Epithelial cell of esophagus (primary cell): ENCODE results near the gene ZNF552.
"Not testable (repeated sequence)": the region's sequence is repeated elsewhere in the genome, so short reads cannot be mapped to it uniquely, and the experiment has no call there.

ENCODE experiments used
- DNase-seq: peaks from one replicate; pipeline ENCODE4 v3.0.0; 2010; ENCODE audit warnings: low read depth
- H3K4me3 ChIP-seq: 2 replicates; pipeline ENCODE4 v1.5.1; 2011; ENCODE audit warnings: mild to moderate bottlenecking, low read length, control low read depth
- CTCF ChIP-seq: IDR thresholded peaks from 2 replicates; pipeline ENCODE4 v1.5.1; 2011; ENCODE audit warnings: low read depth, mild to moderate bottlenecking, low read length, control low read depth, inconsistent platforms; ENCODE audit not compliant: insufficient read depth; ENCODE audit errors: missing control alignments

The ZNF552 gene

DNA sequence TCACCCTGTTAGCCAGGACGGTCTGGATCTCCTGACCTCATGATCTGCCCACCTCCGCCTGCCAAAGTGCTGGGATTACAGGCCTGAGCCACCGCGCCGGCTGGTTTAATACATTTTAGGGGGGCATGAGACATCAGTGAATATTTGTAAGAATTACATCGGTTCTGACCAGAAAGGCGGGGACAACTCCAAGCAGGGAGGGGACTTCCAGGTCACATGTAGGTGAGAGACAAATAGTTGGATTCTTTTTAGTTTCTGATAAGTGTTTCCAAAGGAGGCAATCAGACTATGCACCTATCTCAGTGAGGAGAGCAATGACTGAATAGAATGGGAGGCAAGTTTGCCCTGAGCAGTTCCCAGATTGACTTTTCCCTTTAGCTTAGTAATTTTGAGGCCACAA is 3.7 kb upstream of the ZNF552 start:
- no peak for TF ChIP-seq CTCF
- H3K4me3 ChIP-seq, result no peak overlapping the region

GRCh38 chr19:57817976-57818375 is 3.3 kb upstream of the ZNF552 start:
- TF ChIP-seq CTCF, result no peak
- DNase-seq, result no peak
- H3K4me3 ChIP-seq, result no peak overlapping the region

More for the DNA sequence above, 3.7 kb upstream of the ZNF552 start:
- DNase-seq, result no peak

DNA sequence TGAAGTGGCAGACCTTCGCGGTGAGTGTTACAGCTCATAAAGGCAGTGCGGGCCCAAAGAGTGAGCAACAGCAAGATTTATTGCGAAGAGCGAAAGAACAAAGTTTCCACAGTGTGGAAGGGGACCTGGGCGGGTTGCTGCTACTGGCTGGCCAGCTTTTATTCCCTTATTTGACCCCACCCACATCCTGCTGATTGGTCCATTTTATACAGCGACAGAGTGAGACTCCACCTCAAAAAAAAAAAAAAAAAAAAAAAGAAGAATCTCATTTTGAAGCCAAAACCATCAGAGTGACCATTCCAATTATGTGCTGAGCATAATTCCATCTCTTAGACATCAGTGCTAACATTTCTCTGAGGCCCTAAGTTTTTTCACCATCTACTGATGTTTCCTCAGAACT is 1.9 kb upstream of the ZNF552 start:
- H3K4me3 ChIP-seq, result no peak overlapping the region
- DNase-seq, result no peak
- no peak for TF ChIP-seq CTCF

- peak overlapping the region; percentile 90 for H3K4me3 ChIP-seq
- no peak for TF ChIP-seq CTCF
These were observed 748 bp upstream of the ZNF552 start for GRCh38 chr19:57815247-57816075.

DNA sequence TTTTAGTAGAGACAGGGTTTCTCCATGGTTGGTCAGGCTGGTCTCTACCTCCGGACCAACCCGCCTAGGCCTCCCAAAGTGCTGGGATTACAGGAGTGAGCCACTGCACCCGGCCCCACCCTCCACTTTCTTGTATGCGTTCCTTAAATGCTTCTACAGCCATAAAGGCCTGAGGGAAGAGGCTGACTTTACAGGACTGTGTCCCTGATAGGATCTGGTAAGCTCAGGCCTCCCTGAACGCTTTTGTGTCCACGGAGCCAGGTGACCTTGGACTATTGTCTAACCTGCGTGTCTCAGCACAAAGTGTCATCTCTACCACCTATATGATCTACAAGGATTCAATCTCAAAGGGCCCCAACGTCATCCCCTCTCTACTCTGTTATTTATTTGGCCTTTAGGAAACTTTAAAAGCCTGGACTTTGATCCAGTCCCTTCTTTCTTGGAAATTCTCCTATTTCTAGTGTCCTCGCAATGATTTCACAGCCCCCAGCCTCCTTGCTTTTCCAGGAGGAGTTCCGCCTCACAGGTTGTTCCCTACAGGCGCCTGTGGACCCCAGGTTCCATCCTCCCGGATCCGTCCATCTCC is 701 bp downstream of the ZNF552 start:
- TF ChIP-seq CTCF, result no peak
- peak; percentile 64 for DNase-seq
- peak overlapping the region; percentile 90 for H3K4me3 ChIP-seq

More at GRCh38 chr19:57815247-57816075, 748 bp upstream of the ZNF552 start:
- DNase-seq, result no peak

- peak overlapping the region; percentile 90 for H3K4me3 ChIP-seq
- DNase-seq, result not testable (repeated sequence)
These were observed 1.5 kb downstream of the ZNF552 start for GRCh38 chr19:57812975-57813820.

GRCh38 chr19:57812226-57812625 is 2.5 kb downstream of the ZNF552 start:
- TF ChIP-seq CTCF, result no peak
- no peak overlapping the region for H3K4me3 ChIP-seq
- DNase-seq, result no peak

GRCh38 chr19:57810410-57811295 is 4.1 kb downstream of the ZNF552 start:
- H3K4me3 ChIP-seq, DNase-seq: not testable (repeated sequence)
